ENCODE measurements around the gene WDR70. TPM values are rescaled to one million over a fixed set of nuclear protein-coding genes. Genes with fewer than 3 reads are reported as not detected.

The WDR70 gene
- total RNA-seq, 4 donors from 2014 or later, result 25.3 to 122 (median 48.8) TPM

- H3K27me3 ChIP-seq, result no peaks in the 10 kb centered on the region
- TF ChIP-seq, protein P1, sequence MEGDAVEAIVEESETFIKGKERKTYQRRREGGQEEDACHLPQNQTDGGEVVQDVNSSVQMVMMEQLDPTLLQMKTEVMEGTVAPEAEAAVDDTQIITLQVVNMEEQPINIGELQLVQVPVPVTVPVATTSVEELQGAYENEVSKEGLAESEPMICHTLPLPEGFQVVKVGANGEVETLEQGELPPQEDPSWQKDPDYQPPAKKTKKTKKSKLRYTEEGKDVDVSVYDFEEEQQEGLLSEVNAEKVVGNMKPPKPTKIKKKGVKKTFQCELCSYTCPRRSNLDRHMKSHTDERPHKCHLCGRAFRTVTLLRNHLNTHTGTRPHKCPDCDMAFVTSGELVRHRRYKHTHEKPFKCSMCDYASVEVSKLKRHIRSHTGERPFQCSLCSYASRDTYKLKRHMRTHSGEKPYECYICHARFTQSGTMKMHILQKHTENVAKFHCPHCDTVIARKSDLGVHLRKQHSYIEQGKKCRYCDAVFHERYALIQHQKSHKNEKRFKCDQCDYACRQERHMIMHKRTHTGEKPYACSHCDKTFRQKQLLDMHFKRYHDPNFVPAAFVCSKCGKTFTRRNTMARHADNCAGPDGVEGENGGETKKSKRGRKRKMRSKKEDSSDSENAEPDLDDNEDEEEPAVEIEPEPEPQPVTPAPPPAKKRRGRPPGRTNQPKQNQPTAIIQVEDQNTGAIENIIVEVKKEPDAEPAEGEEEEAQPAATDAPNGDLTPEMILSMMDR (IDR thresholded peaks at IDR 0.05), result no peak
- no peak for TF ChIP-seq POLR2A (IDR thresholded peaks at IDR 0.05)
- H3K36me3 ChIP-seq, result no peaks in the 10 kb centered on the region
- DNase-seq, result no peak
- no peaks in the 10 kb centered on the region for H3K4me1 ChIP-seq
- intact Hi-C loops (cut with DNase I; ENCODE audit: low total_unique reads), result no loop called here
- no peak overlapping the region for H3K27ac ChIP-seq
- no peak overlapping the region for H3K4me3 ChIP-seq
- no peaks in the 10 kb centered on the region for H3K9me3 ChIP-seq
These were observed 329.9 kb downstream of the WDR70 start for GRCh38 chr5:37709020-37709419.

DNA sequence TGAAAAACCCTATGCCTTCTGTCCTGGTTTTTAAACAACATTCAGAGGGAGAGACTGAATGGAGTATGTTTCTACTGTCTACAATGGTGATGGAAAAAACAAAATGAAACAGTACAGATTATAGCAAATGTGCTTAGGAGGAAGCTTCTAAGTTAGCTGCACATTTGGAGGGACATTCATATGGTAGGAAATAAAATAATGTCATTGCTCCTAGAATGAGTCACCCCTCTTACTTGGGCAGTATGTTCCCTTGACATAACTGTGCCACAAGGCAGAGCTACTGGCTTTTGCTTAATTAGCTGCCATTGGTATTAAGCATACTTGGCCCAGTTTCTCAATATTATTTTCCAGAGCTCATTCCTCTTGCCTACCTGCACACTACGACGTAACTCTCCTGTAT lies 331.8 kb downstream of the WDR70 start:
- no peaks in the 10 kb centered on the region for H3K4me1 ChIP-seq
- intact Hi-C loops (cut with DNase I; ENCODE audit: low total_unique reads), result no loop called here
- H3K4me3 ChIP-seq, result no peak overlapping the region
- no peak for DNase-seq
- H3K9me3 ChIP-seq, result no peaks in the 10 kb centered on the region
- no peaks in the 10 kb centered on the region for H3K27me3 ChIP-seq
- H3K36me3 ChIP-seq, result no peaks in the 10 kb centered on the region
- H3K27ac ChIP-seq, result no peak overlapping the region
- no peak for TF ChIP-seq POLR2A (IDR thresholded peaks at IDR 0.05)
- TF ChIP-seq, protein P1 (IDR thresholded peaks at IDR 0.05), result no peak

- no peak overlapping the region for H3K27ac ChIP-seq
- no peaks in the 10 kb centered on the region for H3K9me3 ChIP-seq
- DNase-seq, result no peak
- no peaks in the 10 kb centered on the region for H3K36me3 ChIP-seq
- intact Hi-C loops (cut with DNase I; ENCODE audit: low total_unique reads), result no loop called here
- TF ChIP-seq POLR2A (IDR thresholded peaks at IDR 0.05), result no peak
- TF ChIP-seq, protein P1 (IDR thresholded peaks at IDR 0.05), result no peak
- no peaks in the 10 kb centered on the region for H3K27me3 ChIP-seq
- peaks cover 0 to 3% of the 10 kb centered on the region in 2 donors for H3K4me1 ChIP-seq
- H3K4me3 ChIP-seq, result no peak overlapping the region
These were observed 333.6 kb downstream of the WDR70 start for GRCh38 chr5:37712750-37713149.

- Histone ChIP-seq H3K9me3 (no peaks in the 10 kb centered on the region), H3K27me3 (no peaks in the 10 kb centered on the region), H3K27ac (no peak overlapping the region), H3K4me1 (peaks cover 0 to 4% of the 10 kb centered on the region in 2 donors), H3K4me3 (no peak overlapping the region), H3K36me3 (no peaks in the 10 kb centered on the region)
- intact Hi-C loops (cut with DNase I; ENCODE audit: low total_unique reads), result no loop called here
- DNase-seq, result no peak
- TF ChIP-seq, protein P1 (IDR thresholded peaks at IDR 0.05), result no peak
- TF ChIP-seq POLR2A (IDR thresholded peaks at IDR 0.05), result no peak
These were observed 335.6 kb downstream of the WDR70 start for GRCh38 chr5:37714756-37715155.

DNA sequence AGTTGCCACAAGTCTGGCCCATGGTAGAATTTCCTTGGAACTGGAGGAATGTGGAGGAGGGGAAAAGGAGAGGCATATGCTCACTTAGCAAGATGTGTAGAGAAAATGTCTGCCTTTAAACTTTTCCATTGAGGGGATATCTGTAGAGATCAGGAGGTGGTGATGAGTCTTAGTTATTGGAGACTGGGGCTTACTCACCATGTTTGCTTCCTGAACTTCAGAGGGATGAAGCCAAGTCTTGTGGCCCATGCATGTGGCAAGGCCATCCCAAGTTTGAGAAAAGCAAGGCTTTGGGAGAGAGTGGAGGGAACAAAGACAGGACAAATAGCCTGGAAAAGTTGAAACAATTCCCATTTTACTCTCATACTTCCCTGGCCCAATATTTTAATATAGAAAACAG lies 336.2 kb downstream of the WDR70 start:
- Histone ChIP-seq H3K4me3 (no peak overlapping the region), H3K27ac (no peak overlapping the region), H3K27me3 (no peaks in the 10 kb centered on the region), H3K9me3 (no peaks in the 10 kb centered on the region), H3K36me3 (no peaks in the 10 kb centered on the region), H3K4me1 (peaks cover 0 to 4% of the 10 kb centered on the region in 2 donors)
- no peak for TF ChIP-seq POLR2A (IDR thresholded peaks at IDR 0.05)
- TF ChIP-seq, protein P1 (IDR thresholded peaks at IDR 0.05), result no peak
- intact Hi-C loops (cut with DNase I; ENCODE audit: low total_unique reads), result no loop called here
- no peak for DNase-seq

Data from uterus (tissue), 4 donors.